Chondrocyte (in vitro differentiated cells): Measurements from ENCODE around the gene MYL10. TPM values are rescaled to one million over a fixed set of nuclear protein-coding genes. Genes with fewer than 3 reads are reported as not detected.
"Not testable (repeated sequence)": the region's sequence is repeated elsewhere in the genome, so short reads cannot be mapped to it uniquely, and the experiment has no call there.

Source experiments
- DNase-seq: peaks from one replicate; pipeline ENCODE4 v3.0.0; 2021; ENCODE audit warnings: mixed read lengths, low spot score
- H3K27ac Mint-ChIP-seq: one replicate; pipeline ENCODE4 v1.8.0; 2021; ENCODE audit warnings: mild to moderate bottlenecking, moderate library complexity, mixed read lengths; ENCODE audit not compliant: unreplicated experiment
- H3K27me3 Mint-ChIP-seq: 2 replicates; pipeline ENCODE4 v1.8.0; 2021; ENCODE audit warnings: low read depth, mixed read lengths
- H3K36me3 Mint-ChIP-seq: 2 replicates; pipeline ENCODE4 v1.8.0; 2021; ENCODE audit warnings: low read depth, mixed read lengths
- H3K4me1 Mint-ChIP-seq: 2 replicates; pipeline ENCODE4 v1.8.0; 2021; ENCODE audit warnings: low read depth, mild to moderate bottlenecking, mixed read lengths
- H3K4me3 Mint-ChIP-seq: one replicate; pipeline ENCODE4 v1.8.0; 2021; ENCODE audit warnings: mild to moderate bottlenecking, moderate library complexity, mixed read lengths; ENCODE audit not compliant: unreplicated experiment
- H3K9me3 Mint-ChIP-seq: 2 replicates; pipeline ENCODE4 v1.8.0; 2021; ENCODE audit warnings: low read depth, mixed read lengths
- CTCF ChIP-seq: fragments of 200-600 bp; sonication (generic); IDR thresholded peaks from 2 replicates; pipeline ENCODE4 v1.5.0; 2021; ENCODE audit warnings: antibody characterized with exemption, mild to moderate bottlenecking, moderate library complexity
- total RNA-seq: library from RNA; stranded (reverse); gene quantifications from 3 replicates; pipeline ENCODE4 v1.2.1, GENCODE V29; 2021

The MYL10 gene
- total RNA-seq, 1 donor from 2014 or later = 3.4 TPM

GRCh38 chr7:101659706-101660105 is 30.6 kb upstream of the MYL10 start:
- no peak overlapping the region for H3K4me3 Mint-ChIP-seq
- no peaks in the 10 kb centered on the region for H3K9me3 Mint-ChIP-seq
- no peaks in the 10 kb centered on the region for H3K36me3 Mint-ChIP-seq
- peaks cover 19% of the 10 kb centered on the region for H3K4me1 Mint-ChIP-seq
- peaks cover 9% of the 10 kb centered on the region for H3K27me3 Mint-ChIP-seq
- peak overlapping the region; percentile 73 for H3K27ac Mint-ChIP-seq
- no peak for DNase-seq
- TF ChIP-seq CTCF = no peak

GRCh38 chr7:101657171-101657570 is 28.1 kb upstream of the MYL10 start:
- H3K27me3 Mint-ChIP-seq = peaks cover 6% of the 10 kb centered on the region
- H3K4me1 Mint-ChIP-seq = peaks cover 30% of the 10 kb centered on the region
- H3K36me3 Mint-ChIP-seq = no peaks in the 10 kb centered on the region
- TF ChIP-seq CTCF = no peak
- no peak overlapping the region for H3K4me3 Mint-ChIP-seq
- no peaks in the 10 kb centered on the region for H3K9me3 Mint-ChIP-seq
- no peak for DNase-seq
- no peak overlapping the region for H3K27ac Mint-ChIP-seq

DNA sequence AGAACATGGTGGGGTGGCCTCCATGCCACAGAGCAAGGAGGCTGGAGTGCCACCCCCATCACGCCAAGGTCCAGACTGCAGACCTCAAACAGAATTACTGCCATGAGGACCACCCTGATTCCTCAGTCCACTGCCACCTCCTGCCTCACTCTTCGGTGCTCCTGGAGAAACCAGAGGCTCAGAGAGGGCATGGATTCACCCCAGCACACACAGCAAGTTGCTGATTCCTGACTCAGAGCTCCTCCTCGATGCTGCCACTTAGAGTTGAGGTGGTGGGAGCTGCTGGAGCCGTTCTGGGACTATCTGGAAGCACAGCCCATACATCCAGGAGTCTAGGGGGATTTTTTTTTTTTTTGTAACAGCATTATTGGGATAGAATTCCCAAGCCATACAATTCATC is 22.0 kb upstream of the MYL10 start:
- H3K4me1 Mint-ChIP-seq = peaks cover 36% of the 10 kb centered on the region
- H3K27me3 Mint-ChIP-seq = no peaks in the 10 kb centered on the region
- no peaks in the 10 kb centered on the region for H3K36me3 Mint-ChIP-seq
- H3K4me3 Mint-ChIP-seq = no peak overlapping the region
- no peaks in the 10 kb centered on the region for H3K9me3 Mint-ChIP-seq
- no peak for TF ChIP-seq CTCF
- DNase-seq = no peak
- no peak overlapping the region for H3K27ac Mint-ChIP-seq

DNA sequence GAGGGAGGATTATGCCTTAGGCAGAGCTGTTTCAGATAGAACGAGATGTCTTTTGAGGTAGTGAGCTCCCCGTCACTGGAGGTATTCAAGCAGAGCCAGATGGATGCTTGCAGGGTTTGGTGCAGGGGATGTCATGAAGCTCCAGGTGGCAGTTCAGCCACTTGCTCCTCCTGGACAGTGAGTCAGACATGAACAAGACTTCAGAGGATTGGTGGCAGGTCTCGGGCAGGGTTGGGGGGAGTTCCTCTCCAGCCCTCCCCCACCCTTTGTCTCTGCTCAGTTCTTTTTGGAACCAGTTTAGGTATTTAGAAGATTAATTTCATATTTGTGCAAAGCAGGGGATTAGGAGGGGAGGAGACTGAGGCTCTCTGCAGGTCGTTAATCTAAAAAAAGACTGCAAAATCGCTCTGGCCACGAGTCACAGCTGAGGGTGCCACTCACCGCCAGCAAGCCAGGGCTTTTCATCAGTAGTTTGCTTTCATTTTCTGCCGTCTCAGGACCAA is 21.5 kb upstream of the MYL10 start:
- no peaks in the 10 kb centered on the region for H3K36me3 Mint-ChIP-seq
- no peak for TF ChIP-seq CTCF
- no peak overlapping the region for H3K4me3 Mint-ChIP-seq
- no peak overlapping the region for H3K27ac Mint-ChIP-seq
- peaks cover 37% of the 10 kb centered on the region for H3K4me1 Mint-ChIP-seq
- no peaks in the 10 kb centered on the region for H3K9me3 Mint-ChIP-seq
- H3K27me3 Mint-ChIP-seq = no peaks in the 10 kb centered on the region
- DNase-seq = no peak

- H3K27me3 Mint-ChIP-seq, DNase-seq, H3K4me3 Mint-ChIP-seq, H3K36me3 Mint-ChIP-seq, H3K9me3 Mint-ChIP-seq, H3K27ac Mint-ChIP-seq: not testable (repeated sequence)
- peaks cover 35% of the 10 kb centered on the region for H3K4me1 Mint-ChIP-seq
These were observed 18.8 kb upstream of the MYL10 start for GRCh38 chr7:101647876-101648275.

GRCh38 chr7:101645951-101646350 is 16.9 kb upstream of the MYL10 start:
- Mint-ChIP-seq H3K9me3 (no peaks in the 10 kb centered on the region), H3K27ac (no peak overlapping the region), H3K27me3 (no peaks in the 10 kb centered on the region), H3K36me3 (no peaks in the 10 kb centered on the region), H3K4me3 (no peak overlapping the region), H3K4me1 (peaks cover 29% of the 10 kb centered on the region)
- TF ChIP-seq CTCF = no peak
- DNase-seq = no peak
